Sigmoid colon (tissue), 7 donors: ENCODE results near the gene PRTN3. TPM values are rescaled to one million over a fixed set of nuclear protein-coding genes. Genes with fewer than 3 reads are reported as not detected.

ENCODE experiments used
- DNase-seq: peaks from one replicate; pipeline ENCODE4 v3.0.0-alpha.2; 2019
- H3K27ac ChIP-seq, 4 donors: fragments of 200-600 bp; sonication (generic); one replicate each; pipeline ENCODE4 v1.5.1; 2016 to 2019; ENCODE audit warnings: mild to moderate bottlenecking in 1 of 4
- H3K27me3 ChIP-seq, 3 donors: fragments of 200-600 bp; sonication (generic); one replicate each; pipeline ENCODE4 v1.5.1; 2019; ENCODE audit warnings: mild to moderate bottlenecking in 1 of 3
- H3K36me3 ChIP-seq, 4 donors: fragments of 200-600 bp; sonication (generic); one replicate each; pipeline ENCODE4 v1.5.1; 2016 to 2019
- H3K4me1 ChIP-seq, 4 donors: fragments of 200-600 bp; sonication (generic); one replicate each; pipeline ENCODE4 v1.5.1; 2017 to 2019
- H3K4me3 ChIP-seq, 4 donors: fragments of 200-600 bp; sonication (generic); one replicate each; pipeline ENCODE4 v1.5.1; 2017 to 2019; ENCODE audit warnings: mild to moderate bottlenecking in 2 of 4, moderate library complexity in 1 of 4
- H3K9me3 ChIP-seq, 4 donors: fragments of 200-600 bp in 3 of 4; sonication (generic) in 3 of 4; one replicate each; pipeline versions ENCODE4 v1.5.1 to v1.6.1; 2013 to 2019
- EP300 ChIP-seq, 4 donors: sonication (generic); formaldehyde crosslinking; IDR thresholded peaks; one replicate each; pipeline ENCODE4 v1.6.1; 2017; ENCODE audit warnings: antibody characterized with exemption in 4 of 4
- POLR2A ChIP-seq, 2 donors: fragments of 450-650 bp; IDR thresholded peaks; one replicate each; pipeline ENCODE4 v1.6.1; 2016; ENCODE audit warnings: antibody characterized with exemption in 2 of 2, mild to moderate bottlenecking in 2 of 2, moderate library complexity in 2 of 2
- POLR2AphosphoS5 ChIP-seq, 4 donors: sonication (generic); formaldehyde crosslinking; IDR thresholded peaks; one replicate each; pipeline ENCODE4 v1.6.1; 2017; ENCODE audit warnings: antibody characterized with exemption in 4 of 4
- WGBS, 2 donors: extraction: QIAGEN DNeasy Blood & Tissue Kit; methylation state at CpG; one replicate each; pipeline ENCODE4 v1.1.7; 2013; 5-methylcytosine and 5-hydroxymethylcytosine counted together
- intact Hi-C: fragments of 100-400 bp; cut with DNase I; formaldehyde crosslinking; loops from one replicate; pipeline ENCODE4 v1.15.1; 2023
- polyA plus RNA-seq, 3 donors: library from polyadenylated mRNA; stranded (reverse); fragments of 200-250 nt; gene quantifications; one replicate each; pipeline ENCODE4 v1.2.3, GENCODE V29; 2013
- total RNA-seq, 4 donors: library from RNA; depleted of rRNA; stranded (reverse); fragments of >200 nt; gene quantifications; one replicate each; pipeline ENCODE4 v1.1.0, GENCODE V29; 2016
- TF ChIP-seq, protein P1 (sequence below), 4 experiments: fragments of 450-650 bp in 3 of 4; fragments of 200-600 bp in 1 of 4; IDR thresholded peaks; one replicate each; pipeline ENCODE4 v1.5.1; 2016 to 2019; ENCODE audit warnings: antibody characterized with exemption in 4 of 4, mild to moderate bottlenecking in 3 of 4, moderate library complexity in 2 of 4
- donor health status: healthy with polysubstance abuse.
- donor health status: Bipolar disorder and iron deficiency.
- donor health status: healthy.

PRTN3 gene
- total and polyA plus RNA-seq, 7 donors: not detected

DNA sequence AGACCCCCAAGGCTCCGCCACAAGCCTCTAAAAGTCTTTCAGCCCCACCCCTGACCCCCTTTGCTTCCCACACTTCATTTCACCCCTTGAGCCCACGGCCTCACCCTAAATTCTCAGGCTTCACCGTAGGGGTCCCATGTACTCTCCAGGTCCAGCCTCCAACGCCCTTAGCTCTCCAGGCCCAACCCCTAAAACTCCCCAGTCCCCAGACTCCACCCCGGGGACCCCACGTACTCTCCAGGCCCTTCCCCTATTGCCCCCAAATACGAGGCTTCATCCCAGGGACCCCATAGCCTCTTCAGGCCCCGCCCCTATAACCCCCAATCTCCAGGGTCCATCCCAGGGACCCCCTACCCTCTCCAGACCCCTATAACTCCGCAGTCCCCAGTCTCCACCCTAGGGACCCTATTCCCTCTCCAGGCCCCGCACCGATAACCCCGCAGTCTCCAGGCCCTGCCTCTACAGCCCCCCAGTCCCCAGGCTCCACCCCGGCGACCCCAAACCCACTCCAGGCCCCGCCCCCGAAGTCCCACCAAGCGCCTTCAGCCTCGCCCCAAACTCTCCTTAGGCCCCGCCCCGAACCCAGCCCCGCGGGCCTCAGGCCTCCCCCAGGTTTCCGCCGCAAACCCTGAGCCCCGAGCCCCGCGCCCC is 51.6 kb downstream of the PRTN3 start:
- TF ChIP-seq, protein P1, sequence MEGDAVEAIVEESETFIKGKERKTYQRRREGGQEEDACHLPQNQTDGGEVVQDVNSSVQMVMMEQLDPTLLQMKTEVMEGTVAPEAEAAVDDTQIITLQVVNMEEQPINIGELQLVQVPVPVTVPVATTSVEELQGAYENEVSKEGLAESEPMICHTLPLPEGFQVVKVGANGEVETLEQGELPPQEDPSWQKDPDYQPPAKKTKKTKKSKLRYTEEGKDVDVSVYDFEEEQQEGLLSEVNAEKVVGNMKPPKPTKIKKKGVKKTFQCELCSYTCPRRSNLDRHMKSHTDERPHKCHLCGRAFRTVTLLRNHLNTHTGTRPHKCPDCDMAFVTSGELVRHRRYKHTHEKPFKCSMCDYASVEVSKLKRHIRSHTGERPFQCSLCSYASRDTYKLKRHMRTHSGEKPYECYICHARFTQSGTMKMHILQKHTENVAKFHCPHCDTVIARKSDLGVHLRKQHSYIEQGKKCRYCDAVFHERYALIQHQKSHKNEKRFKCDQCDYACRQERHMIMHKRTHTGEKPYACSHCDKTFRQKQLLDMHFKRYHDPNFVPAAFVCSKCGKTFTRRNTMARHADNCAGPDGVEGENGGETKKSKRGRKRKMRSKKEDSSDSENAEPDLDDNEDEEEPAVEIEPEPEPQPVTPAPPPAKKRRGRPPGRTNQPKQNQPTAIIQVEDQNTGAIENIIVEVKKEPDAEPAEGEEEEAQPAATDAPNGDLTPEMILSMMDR (IDR thresholded peaks at IDR 0.05): no peak
- TF ChIP-seq POLR2A (IDR thresholded peaks at IDR 0.05) (no peak), POLR2AphosphoS5 (IDR thresholded peaks at IDR 0.05) (no peak), EP300 (IDR thresholded peaks at IDR 0.05) (no peak)
- intact Hi-C loops: no loop called here
- Histone ChIP-seq H3K27ac (peak overlapping the region; percentile 89 to 92 (median 90)), H3K27me3 (no peaks in the 10 kb centered on the region), H3K36me3 (peaks cover 0 to 36% (median 8%) of the 10 kb centered on the region in 4 donors), H3K4me3 (peak overlapping the region; percentile 76 to 96 (median 78)), H3K4me1 (peaks cover 0 to 22% (median 18%) of the 10 kb centered on the region in 4 donors), H3K9me3 (no peaks in the 10 kb centered on the region)
- 2 to 6% methylated on average over 27 of the region's 27 CpGs for WGBS, 2 donors
- DNase-seq: no peak

DNA sequence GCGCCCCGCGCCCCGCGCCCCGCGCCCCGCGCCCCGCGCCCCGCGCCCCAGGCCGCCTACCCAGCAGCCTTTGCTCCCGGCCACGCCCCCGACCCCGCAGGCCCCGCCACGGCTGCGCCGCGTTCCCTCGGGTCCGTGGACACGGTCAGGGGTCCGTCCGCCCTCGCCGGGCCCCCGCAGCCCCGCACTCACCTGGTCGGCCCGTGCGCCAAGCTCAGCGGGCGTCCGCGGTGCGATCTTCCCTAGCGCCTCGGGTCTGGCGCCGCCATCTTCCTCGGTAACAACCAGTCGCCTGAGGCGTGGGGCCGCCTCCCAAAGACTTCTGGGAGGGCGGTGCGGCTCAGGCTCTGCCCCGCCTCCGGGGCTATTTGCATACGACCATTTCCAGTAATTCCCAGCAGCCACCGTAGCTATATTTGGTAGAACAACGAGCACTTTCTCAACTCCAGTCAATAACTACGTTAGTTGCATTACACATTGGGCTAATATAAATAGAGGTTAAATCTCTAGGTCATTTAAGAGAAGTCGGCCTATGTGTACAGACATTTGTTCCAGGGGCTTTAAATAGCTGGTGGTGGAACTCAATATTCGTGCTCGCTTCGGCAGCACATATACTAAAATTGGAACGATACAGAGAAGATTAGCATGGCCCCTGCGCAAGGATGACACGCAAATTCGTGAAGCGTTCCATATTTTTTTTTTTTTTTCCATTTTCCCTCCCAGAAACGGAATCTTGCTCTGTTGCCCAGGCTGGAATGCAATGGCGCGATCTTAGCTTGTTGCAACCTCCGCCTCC is 52.3 kb downstream of the PRTN3 start, which contains the start of the genes MED16 and RNU6-9:
MED16 (minus strand) TSS at position 294 of the 796 bp plus-strand sequence. CDS start 2,056 bp downstream, outside the sequence.
RNU6-9 (plus strand) TSS at position 591 of the 796 bp plus-strand sequence.
- DNase-seq: peak; percentile 97
- peak within 1 kb of the TSS; percentile 89 to 92 (median 90) for H3K27ac ChIP-seq
- peaks cover 0 to 22% (median 18%) of the 10 kb centered on the region in 4 donors for H3K4me1 ChIP-seq
- intact Hi-C loops: no loop called here
- H3K9me3 ChIP-seq: no peaks in the 10 kb centered on the region
- peaks cover 0 to 30% (median 8%) of the 10 kb centered on the region in 4 donors for H3K36me3 ChIP-seq
- H3K4me3 ChIP-seq: peak within 1 kb of the TSS; percentile 76 to 96 (median 78)
- H3K27me3 ChIP-seq: no peaks in the 10 kb centered on the region
- 1% methylated on average over 69 of the region's 69 CpGs for WGBS, 2 donors
- TF ChIP-seq POLR2A (IDR thresholded peaks at IDR 0.05) (peak in 1 of 2 donors; percentile 44), EP300 (IDR thresholded peaks at IDR 0.05) (no peak), POLR2AphosphoS5 (IDR thresholded peaks at IDR 0.05) (peak; percentile 47 to 70 (median 65))
- TF ChIP-seq, protein P1 (IDR thresholded peaks at IDR 0.05): no peak

DNA sequence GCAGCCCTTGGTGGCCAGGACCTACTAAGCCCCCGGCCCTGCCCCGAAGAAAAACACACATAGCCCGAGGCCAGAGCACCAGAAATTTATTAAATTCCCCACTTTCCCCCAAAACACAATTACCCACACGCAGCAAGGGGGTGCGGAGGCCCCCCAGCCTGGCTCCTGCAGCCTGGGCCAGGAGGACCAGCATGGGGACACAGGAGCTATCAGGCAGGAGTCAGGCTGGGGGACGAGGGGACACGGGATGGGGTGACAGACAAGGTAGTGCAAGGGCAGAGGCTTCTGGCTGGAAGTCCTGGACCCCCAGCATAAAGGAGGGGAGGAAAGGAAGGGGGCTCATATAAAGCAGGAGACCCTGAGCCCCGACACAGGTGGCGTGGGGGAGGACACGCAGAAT is 55.6 kb downstream of the PRTN3 start:
- DNase-seq: no peak
- 96 to 97% methylated on average over 10 of the region's 10 CpGs for WGBS, 2 donors
- Histone ChIP-seq H3K9me3 (no peaks in the 10 kb centered on the region), H3K27me3 (no peaks in the 10 kb centered on the region), H3K4me3 (no peak overlapping the region), H3K4me1 (peaks cover 0 to 15% (median 11%) of the 10 kb centered on the region in 4 donors), H3K36me3 (peaks cover 0 to 24% (median 10%) of the 10 kb centered on the region in 4 donors), H3K27ac (no peak overlapping the region)
- intact Hi-C loops: no loop called here
- TF ChIP-seq POLR2A (IDR thresholded peaks at IDR 0.05) (no peak), EP300 (IDR thresholded peaks at IDR 0.05) (no peak), POLR2AphosphoS5 (IDR thresholded peaks at IDR 0.05) (no peak)
- TF ChIP-seq, protein P1 (IDR thresholded peaks at IDR 0.05): no peak

DNA sequence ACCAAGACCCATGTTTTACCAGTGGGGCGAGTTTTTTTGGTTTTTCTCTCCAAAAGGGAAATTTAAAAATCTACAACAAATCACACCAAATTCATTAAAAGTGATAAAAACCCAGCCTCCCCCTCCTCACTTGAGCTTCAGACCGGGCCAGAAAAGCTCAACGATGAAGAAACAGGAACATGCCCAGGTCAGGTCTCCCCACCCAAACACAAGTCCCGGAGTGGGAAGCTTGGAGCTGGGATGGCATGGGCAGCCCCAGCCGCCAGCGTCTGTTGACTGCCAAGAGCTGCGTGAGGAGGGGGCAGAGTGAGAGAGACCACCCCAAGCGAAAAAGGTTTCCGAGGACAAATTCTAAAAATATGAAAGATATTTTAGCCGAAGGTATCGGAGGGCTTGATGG is 56.2 kb downstream of the PRTN3 start:
- H3K27me3 ChIP-seq: no peaks in the 10 kb centered on the region
- intact Hi-C loops: no loop called here

More for the DNA sequence above, 56.2 kb downstream of the PRTN3 start:
- H3K9me3 ChIP-seq: no peaks in the 10 kb centered on the region
- WGBS, 2 donors: 93% methylated on average over 11 of the region's 11 CpGs
- TF ChIP-seq EP300 (IDR thresholded peaks at IDR 0.05) (no peak), POLR2AphosphoS5 (IDR thresholded peaks at IDR 0.05) (no peak), POLR2A (IDR thresholded peaks at IDR 0.05) (no peak)
- TF ChIP-seq, protein P1 (IDR thresholded peaks at IDR 0.05): no peak
- no peak overlapping the region for H3K4me3 ChIP-seq
- peaks cover 0 to 30% (median 13%) of the 10 kb centered on the region in 4 donors for H3K36me3 ChIP-seq
- H3K27ac ChIP-seq: no peak overlapping the region
- DNase-seq: no peak
- H3K4me1 ChIP-seq: peaks cover 0 to 9% (median 6%) of the 10 kb centered on the region in 4 donors
